MM.1S (cell line): ENCODE data around the gene IFTAP.

Experiments
- DNase-seq: peaks from one replicate; pipeline ENCODE4 v3.0.0-alpha.2; 2015
- H2AFZ ChIP-seq: fragments of 300-600 bp; sonication (generic); 2 replicates; pipeline ENCODE4 v1.6.0; 2016; ENCODE audit warnings: antibody characterized with exemption, low read length
- H3F3A ChIP-seq: fragments of 300-600 bp; sonication (generic); 2 replicates; pipeline ENCODE4 v1.6.1; 2016; ENCODE audit warnings: mild to moderate bottlenecking, antibody characterized with exemption, low read length, moderate library complexity, mixed read lengths; ENCODE audit not compliant: insufficient read depth
- H3K27ac ChIP-seq: fragments of 300-600 bp; sonication (generic); 2 replicates; pipeline ENCODE4 v1.5.1; 2016; ENCODE audit warnings: mild to moderate bottlenecking, low read length
- H3K27me3 ChIP-seq: fragments of 300-600 bp; sonication (generic); replicated peaks from 2 replicates; pipeline ENCODE4 v1.6.0; 2016; ENCODE audit warnings: low read length; ENCODE audit not compliant: insufficient read depth
- H3K36me3 ChIP-seq: fragments of 300-600 bp; sonication (generic); replicated peaks from 2 replicates; pipeline ENCODE4 v1.6.1; 2016; ENCODE audit warnings: mild to moderate bottlenecking, low read length, mixed read lengths; ENCODE audit not compliant: insufficient read depth
- H3K4me1 ChIP-seq: fragments of 300-600 bp; sonication (generic); 2 replicates; pipeline ENCODE4 v1.6.1; 2016; ENCODE audit warnings: low read length, mixed read lengths
- H3K4me2 ChIP-seq: fragments of 300-600 bp; sonication (generic); 2 replicates; pipeline ENCODE4 v1.6.0; 2016; ENCODE audit warnings: low read depth, low read length
- H3K4me3 ChIP-seq: fragments of 300-600 bp; sonication (generic); 2 replicates; pipeline ENCODE4 v1.5.1; 2016; ENCODE audit warnings: low read length, mixed read lengths
- H3K79me2 ChIP-seq: fragments of 300-600 bp; sonication (generic); 2 replicates; pipeline ENCODE4 v1.6.1; 2016; ENCODE audit warnings: mixed run types, low read length, mixed read lengths
- H3K9ac ChIP-seq: fragments of 300-600 bp; sonication (generic); 2 replicates; pipeline ENCODE4 v1.6.1; 2016; ENCODE audit warnings: low read length, mixed read lengths
- H3K9me2 ChIP-seq: fragments of 300-600 bp; sonication (generic); replicated peaks from 2 replicates; pipeline ENCODE4 v1.6.1; 2016; ENCODE audit warnings: mild to moderate bottlenecking, low read length, mixed read lengths; ENCODE audit not compliant: insufficient read depth
- H3K9me3 ChIP-seq: fragments of 300-600 bp; sonication (generic); replicated peaks from 2 replicates; pipeline ENCODE4 v1.6.1; 2016; ENCODE audit warnings: mild to moderate bottlenecking, low read length, mixed read lengths; ENCODE audit not compliant: insufficient read depth
- H4K20me1 ChIP-seq: fragments of 300-600 bp; sonication (generic); 2 replicates; pipeline ENCODE4 v1.6.1; 2016; ENCODE audit warnings: mild to moderate bottlenecking, low read length, moderate library complexity, mixed read lengths; ENCODE audit not compliant: insufficient read depth
- EZH2 ChIP-seq: fragments of 300-600 bp; sonication (generic); optimal IDR thresholded peaks from 2 replicates; pipeline ENCODE3; 2017; ENCODE audit warnings: low read depth, mild to moderate bottlenecking, antibody characterized with exemption, low read length, mixed read lengths
- EZH2phosphoT487 ChIP-seq: fragments of 300-600 bp; sonication (generic); IDR thresholded peaks from 2 replicates; pipeline ENCODE4 v1.6.1; 2018; ENCODE audit warnings: antibody characterized with exemption, low read length
- TF ChIP-seq, protein P1 (sequence below): fragments of 300-600 bp; sonication (generic); IDR thresholded peaks from 2 replicates; pipeline ENCODE4 v1.5.1; 2016; ENCODE audit warnings: antibody characterized with exemption, low read length, mixed read lengths

The IFTAP gene

DNA sequence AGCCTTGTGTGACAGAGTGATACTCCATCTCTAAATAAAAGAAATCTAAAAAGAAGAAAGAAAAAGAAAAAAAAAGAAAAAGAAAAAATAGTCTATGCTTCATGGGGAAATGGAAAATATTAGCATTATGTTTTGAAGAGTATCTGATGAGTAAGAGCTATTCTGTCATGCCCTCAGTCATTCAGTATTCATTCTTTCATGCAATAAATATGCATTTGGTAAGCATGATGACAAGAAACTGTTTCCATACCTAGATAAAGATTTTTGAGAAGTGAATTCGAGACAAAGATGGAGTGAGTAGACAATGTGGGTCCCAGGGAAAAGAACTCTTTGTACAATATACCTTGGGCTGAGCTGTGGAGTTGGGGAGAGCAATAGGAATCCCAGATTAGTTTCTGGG is 6.2 kb upstream of the IFTAP start:
- Histone ChIP-seq H3K4me1 (no peaks in the 10 kb centered on the region), H3K9me2 (no peaks in the 10 kb centered on the region), H3K36me3 (no peaks in the 10 kb centered on the region), H3K4me3 (no peak overlapping the region), H3K4me2 (no peak overlapping the region), H3K9ac (no peak overlapping the region), H3K79me2 (no peaks in the 10 kb centered on the region), H3F3A (no peaks in the 10 kb centered on the region), H2AFZ (no peak overlapping the region), H3K27me3 (no peaks in the 10 kb centered on the region), H4K20me1 (no peaks in the 10 kb centered on the region), H3K9me3 (no peaks in the 10 kb centered on the region), H3K27ac (no peak overlapping the region)
- no peak for DNase-seq
- TF ChIP-seq EZH2 (no peak), EZH2phosphoT487 (no peak)
- TF ChIP-seq, protein P1, sequence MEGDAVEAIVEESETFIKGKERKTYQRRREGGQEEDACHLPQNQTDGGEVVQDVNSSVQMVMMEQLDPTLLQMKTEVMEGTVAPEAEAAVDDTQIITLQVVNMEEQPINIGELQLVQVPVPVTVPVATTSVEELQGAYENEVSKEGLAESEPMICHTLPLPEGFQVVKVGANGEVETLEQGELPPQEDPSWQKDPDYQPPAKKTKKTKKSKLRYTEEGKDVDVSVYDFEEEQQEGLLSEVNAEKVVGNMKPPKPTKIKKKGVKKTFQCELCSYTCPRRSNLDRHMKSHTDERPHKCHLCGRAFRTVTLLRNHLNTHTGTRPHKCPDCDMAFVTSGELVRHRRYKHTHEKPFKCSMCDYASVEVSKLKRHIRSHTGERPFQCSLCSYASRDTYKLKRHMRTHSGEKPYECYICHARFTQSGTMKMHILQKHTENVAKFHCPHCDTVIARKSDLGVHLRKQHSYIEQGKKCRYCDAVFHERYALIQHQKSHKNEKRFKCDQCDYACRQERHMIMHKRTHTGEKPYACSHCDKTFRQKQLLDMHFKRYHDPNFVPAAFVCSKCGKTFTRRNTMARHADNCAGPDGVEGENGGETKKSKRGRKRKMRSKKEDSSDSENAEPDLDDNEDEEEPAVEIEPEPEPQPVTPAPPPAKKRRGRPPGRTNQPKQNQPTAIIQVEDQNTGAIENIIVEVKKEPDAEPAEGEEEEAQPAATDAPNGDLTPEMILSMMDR = no peak

DNA sequence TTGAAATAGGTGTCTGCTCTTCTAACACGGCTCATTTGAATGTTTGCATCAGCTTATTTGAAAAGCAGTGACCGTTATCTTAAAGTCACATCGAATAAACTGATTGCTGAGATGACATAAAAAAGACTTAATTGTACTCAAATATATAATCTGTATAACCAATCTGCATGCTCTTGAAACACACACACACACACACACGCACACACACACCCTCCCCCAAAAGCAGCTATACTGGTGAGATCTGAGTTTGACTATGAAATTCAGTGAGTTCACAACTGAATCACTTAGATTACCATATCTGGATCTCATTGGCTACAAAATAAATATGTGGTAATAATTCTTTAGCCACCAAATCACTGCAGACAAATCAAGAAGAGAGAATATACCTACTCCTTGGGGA is 3.8 kb upstream of the IFTAP start:
- Histone ChIP-seq H3K9me2 (no peaks in the 10 kb centered on the region), H3K9me3 (no peaks in the 10 kb centered on the region), H3K36me3 (no peaks in the 10 kb centered on the region), H3K9ac (no peak overlapping the region), H3K79me2 (no peaks in the 10 kb centered on the region), H4K20me1 (no peaks in the 10 kb centered on the region), H3F3A (no peaks in the 10 kb centered on the region), H3K27ac (no peak overlapping the region), H3K4me2 (no peak overlapping the region), H2AFZ (no peak overlapping the region), H3K27me3 (no peaks in the 10 kb centered on the region), H3K4me3 (no peak overlapping the region), H3K4me1 (no peaks in the 10 kb centered on the region)
- TF ChIP-seq EZH2 (no peak), EZH2phosphoT487 (no peak)
- TF ChIP-seq, protein P1 = no peak
- DNase-seq = no peak

DNA sequence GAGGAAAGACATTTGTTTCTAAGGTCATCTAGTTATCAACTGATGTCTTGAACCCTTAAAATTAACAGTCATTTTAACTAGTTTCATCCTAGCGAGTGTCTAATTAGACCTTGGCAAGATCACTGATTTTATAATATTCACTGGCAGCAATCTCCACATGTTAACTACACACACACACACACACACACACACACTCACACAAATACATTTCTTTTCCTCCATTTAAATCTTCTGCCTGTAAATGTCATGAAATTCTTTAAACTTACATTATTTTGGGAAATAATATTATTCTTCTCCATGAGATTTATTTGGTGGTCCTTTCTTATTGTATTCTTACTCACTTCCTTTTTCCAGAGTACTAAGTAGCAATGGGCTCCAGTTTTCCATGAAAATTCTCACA is 2.9 kb upstream of the IFTAP start:
- no peak overlapping the region for H3K9ac ChIP-seq
- no peaks in the 10 kb centered on the region for H3K27me3 ChIP-seq
- no peaks in the 10 kb centered on the region for H3F3A ChIP-seq
- no peaks in the 10 kb centered on the region for H4K20me1 ChIP-seq
- H3K9me3 ChIP-seq = no peaks in the 10 kb centered on the region
- no peak overlapping the region for H3K27ac ChIP-seq
- no peak overlapping the region for H2AFZ ChIP-seq
- H3K36me3 ChIP-seq = no peaks in the 10 kb centered on the region
- H3K79me2 ChIP-seq = no peaks in the 10 kb centered on the region
- H3K4me2 ChIP-seq = no peak overlapping the region
- H3K4me1 ChIP-seq = no peaks in the 10 kb centered on the region
- H3K4me3 ChIP-seq = no peak overlapping the region
- TF ChIP-seq EZH2phosphoT487 = no peak
- TF ChIP-seq, protein P1 = no peak
- TF ChIP-seq EZH2 = no peak
- no peak for DNase-seq
- no peaks in the 10 kb centered on the region for H3K9me2 ChIP-seq
